Smooth muscle cell (in vitro differentiated cells): ENCODE data around the gene GDPD3. TPM values are rescaled to one million over a fixed set of nuclear protein-coding genes. Genes with fewer than 3 reads are reported as not detected.

ENCODE experiments used
- DNase-seq: peaks from one replicate; lab custom pipeline; 2025; ENCODE audit not compliant: unreplicated experiment; lab: John Stamatoyannopoulos, UW
- H2AFZ ChIP-seq: fragments of 200-600 bp; sonication (generic); 2 replicates; pipeline ENCODE4 v1.6.0; 2016; ENCODE audit warnings: antibody characterized with exemption, low read depth, mild to moderate bottlenecking
- H3F3A ChIP-seq: fragments of 200-600 bp; sonication (generic); 2 replicates; pipeline ENCODE4 v1.6.0; 2017; ENCODE audit warnings: antibody characterized with exemption, low read depth
- H3K27ac ChIP-seq: fragments of 200-600 bp; sonication (generic); 2 replicates; pipeline ENCODE4 v1.5.1; 2016; ENCODE audit warnings: low read depth, mild to moderate bottlenecking
- H3K27me3 ChIP-seq: fragments of 200-600 bp; sonication (generic); 2 replicates; pipeline ENCODE4 v1.6.1; 2016; ENCODE audit warnings: low read depth, mild to moderate bottlenecking
- H3K36me3 ChIP-seq: fragments of 200-600 bp; sonication (generic); 2 replicates; pipeline ENCODE4 v1.5.1; 2016; ENCODE audit warnings: low read depth
- H3K4me1 ChIP-seq: fragments of 200-600 bp; sonication (generic); 2 replicates; pipeline ENCODE4 v1.5.1; 2016; ENCODE audit warnings: low read depth
- H3K4me2 ChIP-seq: fragments of 200-600 bp; sonication (generic); 2 replicates; pipeline ENCODE4 v1.6.0; 2016; ENCODE audit warnings: mild to moderate bottlenecking
- H3K4me3 ChIP-seq: fragments of 200-600 bp; sonication (generic); 2 replicates; pipeline ENCODE4 v1.5.1; 2016; ENCODE audit warnings: mild to moderate bottlenecking
- H3K79me2 ChIP-seq: fragments of 200-600 bp; sonication (generic); 2 replicates; pipeline ENCODE4 v1.6.0; 2016; ENCODE audit warnings: low read depth, mild to moderate bottlenecking
- H3K9ac ChIP-seq: fragments of 200-600 bp; sonication (generic); 2 replicates; pipeline ENCODE4 v1.6.0; 2016; ENCODE audit warnings: low read depth
- H3K9me3 ChIP-seq: fragments of 200-600 bp; sonication (generic); replicated peaks from 2 replicates; pipeline ENCODE4 v1.5.1; 2016; ENCODE audit warnings: low read depth
- H4K20me1 ChIP-seq: fragments of 200-600 bp; sonication (generic); 2 replicates; pipeline ENCODE4 v1.6.0; 2016; ENCODE audit warnings: low read depth
- CTCF ChIP-seq: fragments of 200-600 bp; sonication (generic); IDR thresholded peaks from 2 replicates; pipeline ENCODE4 v1.5.1; 2017; ENCODE audit warnings: borderline replicate concordance, mild to moderate bottlenecking, antibody characterized with exemption; ENCODE audit not compliant: insufficient read depth, poor library complexity, severe bottlenecking
- WGBS: methylation state at CpG from one replicate; pipeline ENCODE4 v1.1.7; 2016; ENCODE audit warnings: low lambda C conversion rate; 5-methylcytosine and 5-hydroxymethylcytosine counted together
- polyA plus RNA-seq: library from polyadenylated mRNA; unstranded; fragments of >200 nt; fragmentation: Nextera tagmentation; extraction: Ambion mirVana; gene quantifications from 2 replicates; pipeline ENCODE4 v1.2.1, GENCODE V29; 2016
- total RNA-seq: library from RNA; depleted of rRNA; stranded (reverse); fragments of >200 nt; gene quantifications from 2 replicates; pipeline ENCODE4 v1.2.3, GENCODE V29; 2014

GDPD3 gene
- total and polyA plus RNA-seq, 2 experiments from 2014 or later: 0.85 to 13.4 TPM

- H3K4me2 ChIP-seq: peak overlapping the region; percentile 89
- H3K9ac ChIP-seq: peak overlapping the region; percentile 39
- peak overlapping the region; percentile 45 for H3K27ac ChIP-seq
- no peaks in the 10 kb centered on the region for H3K36me3 ChIP-seq
- WGBS: 45% methylated on average over 34 of the region's 47 CpGs
- peaks cover 36% of the 10 kb centered on the region for H3K79me2 ChIP-seq
- no peak for DNase-seq
- peaks cover 39% of the 10 kb centered on the region for H3K4me1 ChIP-seq
- no peaks in the 10 kb centered on the region for H3K9me3 ChIP-seq
- H3F3A ChIP-seq: peaks cover 10% of the 10 kb centered on the region
- peak overlapping the region; percentile 76 for H3K4me3 ChIP-seq
- no peak for TF ChIP-seq CTCF
- H2AFZ ChIP-seq: no peak overlapping the region
- H3K27me3 ChIP-seq: no peaks in the 10 kb centered on the region
- H4K20me1 ChIP-seq: peaks cover 30% of the 10 kb centered on the region
Measured at GRCh38 chr16:30095166-30096078, 17.9 kb downstream of the GDPD3 start.

GRCh38 chr16:30094541-30095165 lies 18.7 kb downstream of the GDPD3 start:
- Histone ChIP-seq H3K9ac (no peak overlapping the region), H3K27ac (no peak overlapping the region)

GRCh38 chr16:30092373-30093010 lies 20.8 kb downstream of the GDPD3 start:
- H3K9ac ChIP-seq: no peak overlapping the region
- TF ChIP-seq CTCF: peak; percentile 70
- H2AFZ ChIP-seq: no peak overlapping the region
- no peaks in the 10 kb centered on the region for H3K9me3 ChIP-seq
- H3K79me2 ChIP-seq: peaks cover 7% of the 10 kb centered on the region
- peaks cover under 1% of the 10 kb centered on the region for H4K20me1 ChIP-seq
- H3K4me1 ChIP-seq: peaks cover 19% of the 10 kb centered on the region
- H3K36me3 ChIP-seq: no peaks in the 10 kb centered on the region
- H3K27ac ChIP-seq: peak overlapping the region; percentile 59
- DNase-seq: no peak
- H3K4me3 ChIP-seq: peak overlapping the region; percentile 50
- peaks cover 16% of the 10 kb centered on the region for H3F3A ChIP-seq
- peak overlapping the region; percentile 83 for H3K4me2 ChIP-seq
- no peaks in the 10 kb centered on the region for H3K27me3 ChIP-seq
- WGBS: 9% methylated on average over 22 of the region's 22 CpGs

More at GRCh38 chr16:30094541-30095165, 18.7 kb downstream of the GDPD3 start:
- no peaks in the 10 kb centered on the region for H3K36me3 ChIP-seq
- no peak for TF ChIP-seq CTCF
- no peak for DNase-seq
- no peak overlapping the region for H2AFZ ChIP-seq
- no peaks in the 10 kb centered on the region for H3K9me3 ChIP-seq
- H3K27me3 ChIP-seq: no peaks in the 10 kb centered on the region
- peaks cover 22% of the 10 kb centered on the region for H4K20me1 ChIP-seq
- H3K4me3 ChIP-seq: no peak overlapping the region
- peak overlapping the region; percentile 89 for H3K4me2 ChIP-seq
- H3K79me2 ChIP-seq: peaks cover 28% of the 10 kb centered on the region
- 93% methylated on average over 11 of the region's 11 CpGs for WGBS
- peaks cover 31% of the 10 kb centered on the region for H3K4me1 ChIP-seq
- peaks cover 15% of the 10 kb centered on the region for H3F3A ChIP-seq
